ENCODE data around the gene ZBTB7A. TPM values are rescaled to one million over a fixed set of nuclear protein-coding genes. Genes with fewer than 3 reads are reported as not detected.

ZBTB7A gene
- 10 to 100 TPM; 29.0 to 38.7 (median 29.8) TPM for total RNA-seq

DNA sequence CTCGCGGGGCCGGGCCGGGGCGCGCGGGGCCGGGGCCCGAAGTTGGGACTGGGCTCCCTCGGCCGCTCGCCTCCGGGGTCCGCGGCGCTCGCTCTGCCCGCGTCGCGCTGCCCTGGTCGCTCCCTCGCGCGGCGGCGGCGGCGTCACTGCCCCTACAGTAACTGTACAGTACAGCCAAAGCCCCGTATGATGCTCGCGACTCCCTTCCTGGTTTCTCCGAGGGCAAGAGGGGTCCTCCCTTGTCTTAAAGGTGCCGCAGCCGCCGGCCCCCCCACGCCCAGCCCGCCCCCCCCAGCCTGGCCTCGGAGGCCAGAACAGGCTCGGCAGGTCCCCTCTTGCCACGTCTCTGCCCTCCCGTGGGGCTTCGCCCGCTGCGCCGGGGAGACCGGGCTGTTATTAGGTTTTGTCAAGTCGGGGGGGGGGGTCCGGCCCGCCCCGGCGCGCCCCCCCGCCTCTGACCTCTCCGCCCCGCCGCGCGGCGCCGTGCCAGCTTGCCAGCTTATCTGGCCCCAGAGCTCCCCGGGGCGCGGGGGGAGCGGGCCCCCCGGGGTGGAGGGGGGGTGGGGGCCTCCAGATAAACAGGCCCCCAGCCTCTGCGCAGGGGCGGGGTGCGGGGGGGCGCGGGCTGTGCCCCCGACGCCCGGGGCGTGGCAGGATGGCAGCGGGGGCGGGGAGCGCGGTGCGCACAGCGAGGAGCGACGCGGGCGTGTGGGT is at the start of gene ZBTB7A:
Gene ZBTB7A, minus strand, starts transcription at position 218 of the 714 bp plus-strand sequence. CDS start 11,667 bp downstream, outside the sequence.
- no peaks in the 10 kb centered on the region for H3K27me3 ChIP-seq
- intact Hi-C loops (cut with DNase I; ENCODE audit: low total_unique reads): no loop called here
- TF ChIP-seq POLR2AphosphoS5 (IDR thresholded peaks at IDR 0.05) (peak in 2 of 3 donors; percentile 17 to 23), CTCF (IDR thresholded peaks at IDR 0.05) (peak in 1 of 3 donors; percentile 8), POLR2A (IDR thresholded peaks at IDR 0.05) (no peak)
- peak within 1 kb of the TSS; percentile 96 to 100 for H3K27ac ChIP-seq
- peaks cover 18 to 20% of the 10 kb centered on the region in 2 donors for H3K4me1 ChIP-seq
- peak within 1 kb of the TSS; percentile 83 to 100 (median 98) for H3K4me3 ChIP-seq
- H3K9me3 ChIP-seq: no peaks in the 10 kb centered on the region
- no peaks in the 10 kb centered on the region for H3K36me3 ChIP-seq
- peak; percentile 79 to 84 for DNase-seq (ENCODE audit: low spot score in 2 of 2)

DNA sequence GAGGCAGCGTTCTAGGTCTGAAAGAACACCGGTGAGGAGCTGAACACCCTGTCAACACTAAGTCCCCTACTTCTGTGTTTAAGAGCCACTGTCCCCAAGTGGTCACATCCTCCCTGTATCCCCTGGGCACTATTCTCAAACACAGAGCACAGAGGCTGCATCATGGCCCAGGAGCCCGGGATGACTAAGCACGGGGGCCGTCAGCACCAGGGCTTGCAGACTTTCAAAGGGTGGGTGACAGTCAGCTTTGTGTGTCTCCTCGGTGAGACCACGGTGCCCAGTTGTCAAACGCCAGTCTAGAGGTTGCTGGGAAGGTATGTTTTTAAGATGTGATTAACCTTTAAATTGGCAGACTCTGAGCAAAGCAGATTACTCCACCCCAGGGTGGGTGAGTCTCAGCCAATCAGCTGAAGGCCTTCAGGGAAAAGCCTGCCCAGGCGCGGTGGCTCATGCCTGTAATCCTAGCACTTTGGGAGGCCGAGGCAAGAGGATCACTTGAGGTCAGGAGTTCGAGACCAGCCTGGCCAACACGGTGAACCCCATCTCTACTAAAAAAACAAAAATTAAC is 49.2 kb upstream of the ZBTB7A start:
- H3K36me3 ChIP-seq: no peaks in the 10 kb centered on the region
- intact Hi-C loops (cut with DNase I; ENCODE audit: low total_unique reads): no loop called here
- H3K4me3 ChIP-seq: no peak overlapping the region
- no peaks in the 10 kb centered on the region for H3K27me3 ChIP-seq
- no peaks in the 10 kb centered on the region for H3K4me1 ChIP-seq
- H3K9me3 ChIP-seq: no peaks in the 10 kb centered on the region
- no peak overlapping the region for H3K27ac ChIP-seq
- TF ChIP-seq CTCF (IDR thresholded peaks at IDR 0.05) (no peak), POLR2A (IDR thresholded peaks at IDR 0.05) (no peak), POLR2AphosphoS5 (IDR thresholded peaks at IDR 0.05) (no peak)
- no peak for DNase-seq (ENCODE audit: low spot score in 2 of 2)

- H3K4me3 ChIP-seq: no peak overlapping the region
- intact Hi-C loops (cut with DNase I; ENCODE audit: low total_unique reads): no loop called here
Measured at GRCh38 chr19:4115050-4115817, 48.5 kb upstream of the ZBTB7A start.

DNA sequence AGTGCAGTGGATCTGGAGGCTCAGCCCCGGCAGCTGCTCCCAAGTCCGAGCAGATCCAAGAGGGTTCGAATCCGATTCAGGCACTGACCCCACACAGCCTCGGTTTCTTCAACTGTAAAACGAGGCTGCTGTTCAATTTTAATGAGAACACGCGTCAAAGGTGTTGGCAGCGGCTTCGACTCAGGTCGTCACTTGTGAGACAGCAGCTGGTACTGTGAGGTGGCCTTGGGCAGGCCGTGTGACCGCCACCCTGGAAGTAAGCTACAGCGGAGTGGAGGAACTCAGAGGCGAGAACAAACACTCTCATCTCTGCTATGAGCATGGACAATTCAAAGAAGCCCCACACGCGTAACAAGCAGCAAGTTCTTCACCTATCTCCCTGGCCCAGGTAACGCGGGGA is 47.5 kb upstream of the ZBTB7A start:
- TF ChIP-seq CTCF (IDR thresholded peaks at IDR 0.05): no peak
- TF ChIP-seq POLR2A (IDR thresholded peaks at IDR 0.05): no peak
- TF ChIP-seq POLR2AphosphoS5 (IDR thresholded peaks at IDR 0.05): no peak
- Histone ChIP-seq H3K27ac (no peak overlapping the region), H3K27me3 (no peaks in the 10 kb centered on the region), H3K4me1 (no peaks in the 10 kb centered on the region), H3K4me3 (no peak overlapping the region), H3K36me3 (no peaks in the 10 kb centered on the region), H3K9me3 (no peaks in the 10 kb centered on the region)
- DNase-seq (ENCODE audit: low spot score in 2 of 2): no peak
- intact Hi-C loops (cut with DNase I; ENCODE audit: low total_unique reads): no loop called here

More at GRCh38 chr19:4115050-4115817, 48.5 kb upstream of the ZBTB7A start:
- DNase-seq (ENCODE audit: low spot score in 2 of 2): no peak
- no peak overlapping the region for H3K27ac ChIP-seq
- no peaks in the 10 kb centered on the region for H3K9me3 ChIP-seq
- TF ChIP-seq CTCF (IDR thresholded peaks at IDR 0.05) (no peak), POLR2A (IDR thresholded peaks at IDR 0.05) (no peak), POLR2AphosphoS5 (IDR thresholded peaks at IDR 0.05) (no peak)
- H3K36me3 ChIP-seq: no peaks in the 10 kb centered on the region
- H3K27me3 ChIP-seq: no peaks in the 10 kb centered on the region
- no peaks in the 10 kb centered on the region for H3K4me1 ChIP-seq
